ENCODE data around the gene PLAC8.
A peak's percentile ranks its signal among the peaks of the same experiment; 100 is the strongest.
"Not testable (repeated sequence)": the region's sequence is repeated elsewhere in the genome, so short reads cannot be mapped to it uniquely, and the experiment has no call there.

Gene PLAC8

DNA sequence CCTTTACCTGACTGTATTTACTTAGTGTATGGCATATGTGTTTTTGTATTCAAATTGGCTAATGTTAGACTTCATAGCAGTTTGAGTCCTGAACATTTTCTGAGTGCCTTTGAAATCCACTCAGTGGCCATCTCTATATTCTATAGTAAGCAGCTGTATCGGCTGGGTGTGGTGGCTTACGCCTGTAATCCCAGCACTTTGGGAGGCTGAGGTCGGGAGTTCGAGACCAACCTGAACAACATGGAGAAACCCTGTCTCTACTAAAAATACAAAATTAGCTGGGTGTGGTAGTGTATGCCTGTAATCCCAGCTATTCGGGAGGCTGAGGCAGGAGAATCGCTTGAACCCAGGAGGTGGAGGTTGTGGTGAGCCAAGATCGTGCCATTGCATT lies 2.8 kb downstream of the PLAC8 start:
- not testable (repeated sequence) for DNase-seq

DNA sequence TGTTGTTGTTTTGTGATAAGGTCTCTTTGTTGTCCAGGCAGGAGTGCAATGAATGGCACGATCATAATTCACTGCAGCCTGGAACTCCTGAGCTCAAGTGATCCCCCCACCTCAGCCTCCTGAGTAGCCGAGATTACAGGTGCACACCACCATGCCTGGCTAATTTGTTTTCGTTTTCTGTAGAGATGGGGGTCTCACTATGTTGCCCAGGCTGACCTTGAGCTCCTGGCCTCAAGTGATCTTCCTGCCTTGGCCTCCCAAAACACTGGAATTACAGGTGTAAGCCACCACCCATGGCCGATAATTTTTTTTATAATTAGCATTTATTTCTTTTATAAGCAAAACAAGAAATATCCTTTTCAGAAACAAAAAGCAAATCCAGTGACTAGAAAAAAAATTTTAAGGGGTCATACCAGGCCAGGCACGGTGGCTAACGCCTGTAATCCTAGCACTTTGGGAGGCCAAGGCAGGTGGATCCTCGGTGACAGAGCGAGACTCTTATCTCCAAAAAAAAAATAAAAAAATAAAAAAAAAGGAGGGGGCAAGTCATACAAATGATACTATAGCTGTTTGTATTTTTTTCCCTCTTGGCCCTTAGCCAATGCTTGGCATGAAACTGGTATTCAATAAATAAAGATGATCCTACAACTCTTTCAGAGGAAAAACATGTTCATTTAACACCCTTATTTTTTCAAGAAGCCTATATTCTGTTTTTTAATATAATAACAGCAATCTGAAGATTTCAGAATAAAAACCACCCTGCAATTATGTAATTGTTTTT lies 3.4 kb downstream of the PLAC8 start:
- no peak for DNase-seq

DNA sequence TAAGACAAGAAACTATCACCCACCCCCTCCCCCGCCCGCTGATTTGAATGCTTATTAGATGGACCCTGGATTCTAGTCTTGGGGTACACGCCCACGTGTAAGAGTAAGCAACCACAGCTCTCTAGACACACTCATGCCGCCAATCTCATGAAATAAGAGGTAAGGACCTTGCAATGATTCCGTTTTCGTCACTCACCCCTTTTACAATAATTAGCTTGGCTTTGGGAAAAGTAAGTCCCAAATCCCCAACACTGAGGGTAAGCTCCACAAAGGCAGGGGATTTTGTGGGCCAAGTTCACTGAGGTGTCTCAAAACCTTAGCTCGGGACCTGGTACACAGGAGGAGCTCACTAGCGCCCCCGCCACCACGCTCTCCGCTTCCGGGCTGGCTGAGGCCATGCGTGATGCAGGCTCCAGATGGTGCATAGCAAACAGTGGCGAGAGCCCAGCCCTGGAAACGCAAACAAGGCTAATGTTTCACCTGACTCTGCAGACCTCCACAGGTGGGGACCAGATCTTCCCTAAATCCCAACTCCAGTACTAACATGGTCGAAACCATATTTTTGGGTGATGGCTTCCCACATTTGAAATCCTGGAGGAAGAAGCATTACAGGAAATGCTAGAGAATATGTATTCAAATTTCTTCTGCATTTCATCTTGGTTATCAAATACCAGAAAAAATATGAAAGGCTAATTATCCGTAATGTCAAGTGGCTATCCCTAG lies 4.1 kb downstream of the PLAC8 start:
- peak; percentile 70 for DNase-seq

DNA sequence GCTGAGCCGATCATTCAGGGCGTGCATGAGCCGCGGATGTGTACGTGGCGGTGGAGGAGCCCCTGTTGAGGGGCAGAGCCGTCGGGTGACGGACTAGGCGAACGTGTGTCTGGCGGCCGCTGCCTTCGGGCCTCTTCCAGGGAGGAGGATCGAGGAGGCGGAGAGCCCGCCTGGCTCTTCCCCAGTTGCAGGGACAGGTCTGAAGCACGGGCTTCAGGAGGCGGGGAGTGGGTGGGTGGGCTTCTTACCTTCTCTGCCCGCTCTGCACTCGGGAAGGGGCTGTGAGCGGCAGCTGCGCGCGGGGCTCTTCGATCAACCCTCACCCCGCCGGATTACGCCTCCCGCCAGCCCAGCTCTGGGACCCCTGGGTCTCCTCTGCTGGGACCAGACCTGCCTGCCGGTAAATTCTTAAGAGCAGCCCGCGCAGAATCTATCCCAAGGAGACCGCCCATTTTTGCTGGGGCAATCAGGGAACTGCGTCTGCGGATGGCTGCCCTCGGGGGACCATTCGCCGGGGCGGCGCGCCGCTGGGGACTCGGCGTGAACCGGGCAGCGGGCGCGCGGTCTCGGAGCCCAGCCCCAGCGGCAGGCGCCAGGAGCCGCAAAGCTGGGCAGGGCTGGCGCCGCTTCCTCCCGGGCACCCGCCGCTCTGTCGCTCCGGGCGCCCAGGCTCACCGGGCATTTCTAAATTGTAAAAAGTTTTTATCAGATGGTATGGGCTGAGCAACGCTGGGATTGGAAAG lies 4.9 kb downstream of the PLAC8 start:
- no peak for DNase-seq

DNA sequence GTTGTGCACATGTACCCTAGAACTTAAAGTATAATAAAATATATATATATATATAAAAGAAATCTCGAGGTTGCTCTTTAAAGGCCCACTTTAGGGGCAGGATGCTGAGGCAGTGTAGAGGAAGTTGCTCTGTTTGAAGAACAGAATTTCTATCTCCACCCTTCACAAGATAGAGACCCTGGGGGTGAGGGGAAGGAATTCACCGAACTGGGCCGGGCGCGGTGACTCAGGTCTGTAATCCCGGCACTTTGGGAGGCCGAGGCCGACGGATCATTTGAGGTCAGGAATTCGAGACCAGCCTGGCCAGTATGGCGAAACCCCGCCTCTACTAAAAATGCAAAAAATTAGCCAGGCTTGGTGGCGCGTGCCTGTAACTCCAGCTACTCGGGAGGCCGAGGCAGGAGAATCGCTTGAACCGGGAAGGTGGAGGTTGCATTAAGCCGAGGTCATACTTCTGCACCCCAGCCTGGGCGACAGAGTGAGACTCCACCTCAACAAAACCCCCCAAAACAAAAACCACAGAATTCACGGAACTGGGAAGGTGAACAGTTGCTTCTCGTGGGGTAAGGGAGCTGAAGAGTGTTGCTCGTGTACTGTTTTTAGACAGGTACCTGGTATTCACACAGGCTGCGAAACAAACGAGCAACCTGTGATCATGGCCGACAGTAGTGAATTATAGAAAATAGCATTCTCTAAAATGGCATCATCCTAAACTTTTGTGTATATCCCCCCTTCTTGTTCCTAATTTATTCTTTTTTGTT lies 6.2 kb downstream of the PLAC8 start:
- no peak for DNase-seq

DNA sequence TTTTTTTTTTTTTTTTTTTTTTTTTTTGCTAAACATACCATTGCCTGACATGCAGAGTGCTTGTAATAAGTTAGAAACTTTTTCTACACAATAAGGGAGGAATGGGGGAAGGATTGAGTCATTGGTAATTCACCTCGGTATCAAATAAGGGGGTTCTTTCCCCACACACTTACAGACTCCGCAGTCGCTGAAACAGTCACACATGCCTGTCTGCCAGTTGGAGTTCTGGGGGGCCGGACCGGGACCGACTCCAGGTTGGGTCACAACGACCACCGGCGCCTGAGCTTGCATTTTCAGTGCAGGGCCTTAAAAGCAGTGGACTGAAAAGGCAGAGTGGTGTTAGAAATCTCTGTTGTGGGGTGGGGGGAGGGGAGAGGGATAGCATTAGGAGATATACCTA lies 6.9 kb downstream of the PLAC8 start:
- DNase-seq: no peak

DNA sequence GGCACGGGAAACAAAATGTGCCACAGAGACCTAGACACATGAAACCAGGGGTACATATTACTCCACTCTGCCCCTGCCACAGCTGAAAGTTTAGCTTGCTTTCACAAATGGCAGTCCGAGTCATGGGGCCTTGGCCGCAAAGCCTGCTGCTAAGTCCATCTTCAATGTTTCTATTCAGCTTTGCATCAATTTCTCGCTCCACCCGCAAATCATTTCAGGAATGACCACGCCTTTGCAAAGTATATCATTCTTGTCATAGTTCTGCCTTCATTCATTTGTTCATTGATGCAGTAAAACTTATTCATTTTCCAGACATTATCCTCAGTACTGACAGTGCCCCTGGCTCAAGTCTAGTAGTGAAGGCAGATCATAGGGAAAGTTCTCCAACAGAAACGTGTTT lies 9.5 kb downstream of the PLAC8 start:
- no peak for DNase-seq

DNA sequence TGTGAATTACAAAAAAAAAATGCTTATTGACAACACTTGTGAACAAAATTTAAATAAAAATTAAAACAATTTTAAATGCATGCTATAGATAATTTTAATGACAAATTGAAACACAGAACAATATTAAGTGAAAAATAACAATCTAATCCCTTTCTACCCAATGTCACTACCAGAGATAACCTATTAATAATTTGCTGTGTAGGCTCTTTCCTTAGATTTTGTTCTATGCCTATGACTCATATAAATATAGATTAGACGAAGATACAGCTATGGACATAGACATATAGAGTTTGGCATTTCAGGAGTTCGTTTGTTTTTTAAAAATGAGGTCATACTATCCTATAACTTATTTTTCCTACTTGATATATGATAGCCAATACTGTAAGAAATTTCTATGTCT lies 18.1 kb downstream of the PLAC8 start:
- no peak for DNase-seq

DNA sequence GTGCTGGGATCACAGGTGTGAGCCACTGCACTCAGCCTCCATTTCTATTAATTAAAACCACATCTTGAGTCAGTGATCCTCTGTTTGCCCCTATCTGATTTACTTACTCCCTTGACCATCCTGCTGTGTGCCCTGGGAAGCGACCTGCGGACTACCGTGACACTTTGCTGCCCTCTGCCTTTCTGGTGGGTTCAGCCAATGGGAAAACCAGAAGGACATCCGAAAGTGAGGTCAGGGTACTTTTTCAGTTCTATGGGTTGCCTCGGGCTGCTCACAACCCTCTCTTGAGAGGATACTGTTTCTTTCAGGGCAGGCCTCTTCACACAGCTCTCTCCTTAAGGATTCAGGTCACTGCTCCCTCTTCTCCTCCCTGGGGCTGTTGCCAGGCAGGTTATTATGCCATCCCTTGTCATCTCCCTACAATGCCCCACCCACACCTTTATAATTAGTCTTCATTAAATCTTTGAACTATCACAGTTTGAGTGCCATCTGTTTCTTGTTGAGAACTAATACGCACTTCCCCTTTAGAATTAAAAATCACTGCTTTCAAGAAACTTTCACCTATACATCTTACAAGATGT lies 21.4 kb downstream of the PLAC8 start:
- no peak for DNase-seq

DNA sequence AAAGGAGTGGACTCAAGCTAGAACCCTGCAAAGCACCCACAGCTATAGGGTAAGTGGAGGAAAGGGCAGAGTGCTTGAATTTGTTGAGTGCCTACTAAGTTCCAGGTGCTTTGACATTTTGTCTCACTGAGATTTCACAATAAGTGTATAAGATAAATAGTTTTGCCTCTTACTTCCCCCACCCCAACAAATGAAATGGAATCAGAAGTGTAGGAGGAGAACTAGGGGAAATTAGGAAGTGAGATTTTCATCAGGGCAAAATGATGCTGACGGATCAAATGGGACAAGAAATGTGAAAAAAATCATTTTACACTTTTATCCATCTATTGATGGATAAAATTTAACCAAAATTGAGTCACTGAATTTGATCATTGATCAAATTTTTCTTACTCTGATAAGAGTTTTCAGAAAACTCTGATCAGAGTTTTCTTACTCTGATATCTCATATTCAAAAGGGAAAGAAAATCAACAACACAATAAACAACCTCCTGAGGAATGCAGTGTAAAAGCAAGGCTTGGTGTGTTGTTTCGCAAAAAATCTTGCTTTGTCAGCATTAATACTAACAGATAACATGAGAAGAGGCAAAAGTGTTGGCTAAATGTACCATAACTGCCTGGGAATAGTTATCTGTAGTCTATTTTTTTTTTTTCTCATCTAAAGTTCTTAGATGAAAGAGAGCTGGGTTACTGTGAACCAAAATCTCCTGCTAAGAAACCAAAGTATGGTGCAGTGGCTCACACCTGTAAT lies 24.9 kb downstream of the PLAC8 start:
- DNase-seq: no peak

DNA sequence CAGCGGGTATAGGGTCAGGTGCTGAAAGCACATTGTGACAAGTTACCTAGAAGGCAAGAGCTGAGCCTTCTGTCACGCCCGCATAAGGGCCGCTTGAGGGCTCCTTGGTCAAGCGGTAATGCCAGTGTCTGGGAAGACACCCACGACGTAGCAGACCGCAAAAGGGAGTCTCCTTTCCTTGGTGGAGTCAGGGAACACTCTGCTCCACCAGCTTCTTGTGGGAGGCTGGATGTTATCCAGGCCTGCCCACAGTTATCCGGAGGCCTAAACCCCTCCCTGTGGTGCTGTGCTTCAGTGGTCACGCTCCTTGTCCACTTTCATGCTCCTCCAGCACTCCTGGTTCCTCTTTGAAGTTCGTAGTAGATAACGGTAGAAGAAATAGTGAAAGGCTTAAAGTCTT lies 29.6 kb downstream of the PLAC8 start:
- DNase-seq: not testable (repeated sequence)

DNA sequence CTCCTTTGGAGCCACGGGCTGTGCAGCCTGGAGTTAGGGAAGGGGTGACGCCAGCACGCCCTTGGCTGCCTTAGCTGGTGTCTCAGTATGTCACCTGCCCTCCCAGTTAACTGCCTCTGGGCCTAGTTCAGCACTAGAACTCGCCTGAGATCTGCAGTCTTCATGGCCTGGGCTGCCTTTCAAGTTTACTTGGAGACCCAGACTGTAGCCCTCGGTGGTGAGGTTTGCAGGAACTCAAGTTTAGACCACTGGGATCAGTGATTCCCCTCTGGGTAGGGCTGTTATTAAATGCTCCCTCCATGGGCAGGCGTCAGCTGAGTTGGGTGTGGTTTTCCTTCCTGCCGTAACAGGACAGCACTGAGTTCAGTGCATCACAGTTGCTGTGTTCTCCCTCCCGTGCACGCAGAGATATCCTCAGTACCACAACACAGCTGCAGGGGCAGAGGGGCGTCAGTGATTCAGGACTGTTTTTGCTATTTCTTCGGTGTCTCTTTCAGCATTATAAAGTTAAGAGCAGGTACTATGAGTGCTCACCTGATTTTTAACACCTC lies 30.5 kb downstream of the PLAC8 start:
- DNase-seq: no peak

DNA sequence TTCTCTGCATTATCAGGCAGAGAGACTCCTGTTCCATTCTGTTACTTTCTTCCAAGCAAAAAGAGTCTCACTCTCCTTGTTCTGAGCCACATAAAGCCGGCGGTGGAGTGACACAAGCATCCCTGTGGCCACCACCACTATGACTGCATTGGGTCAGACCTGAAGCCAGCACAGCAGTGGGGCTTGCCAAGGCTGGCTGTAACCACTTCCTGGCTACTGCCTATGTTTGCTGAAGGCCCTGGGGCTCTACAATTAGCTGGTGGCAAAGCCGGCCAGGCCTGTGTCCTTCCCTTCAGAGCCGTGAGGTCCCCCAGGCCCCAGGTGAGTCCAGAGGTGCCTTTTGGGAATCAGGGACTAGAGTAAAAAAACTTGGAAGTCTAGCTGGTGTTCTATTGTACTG lies 31.8 kb downstream of the PLAC8 start:
- no peak for DNase-seq

DNA sequence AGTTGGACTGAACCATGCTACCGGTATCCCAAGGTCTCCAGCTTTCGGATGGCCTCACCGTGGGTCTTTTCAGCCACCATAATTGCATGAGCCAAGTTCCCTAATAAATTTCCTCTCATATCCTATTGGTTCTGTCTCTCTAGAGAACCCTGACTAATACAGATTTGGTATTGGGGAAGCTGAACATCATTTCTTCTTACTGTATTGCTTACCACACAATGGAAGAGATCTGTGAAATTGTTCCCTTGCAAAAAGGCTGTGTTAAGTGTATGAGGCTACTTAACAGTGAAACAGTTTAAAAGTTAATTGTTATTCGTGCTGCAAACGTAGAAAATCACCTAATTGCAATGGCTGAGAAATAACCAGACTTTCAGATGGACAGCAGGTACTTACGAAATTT lies 34.0 kb downstream of the PLAC8 start:
- DNase-seq: no peak

DNA sequence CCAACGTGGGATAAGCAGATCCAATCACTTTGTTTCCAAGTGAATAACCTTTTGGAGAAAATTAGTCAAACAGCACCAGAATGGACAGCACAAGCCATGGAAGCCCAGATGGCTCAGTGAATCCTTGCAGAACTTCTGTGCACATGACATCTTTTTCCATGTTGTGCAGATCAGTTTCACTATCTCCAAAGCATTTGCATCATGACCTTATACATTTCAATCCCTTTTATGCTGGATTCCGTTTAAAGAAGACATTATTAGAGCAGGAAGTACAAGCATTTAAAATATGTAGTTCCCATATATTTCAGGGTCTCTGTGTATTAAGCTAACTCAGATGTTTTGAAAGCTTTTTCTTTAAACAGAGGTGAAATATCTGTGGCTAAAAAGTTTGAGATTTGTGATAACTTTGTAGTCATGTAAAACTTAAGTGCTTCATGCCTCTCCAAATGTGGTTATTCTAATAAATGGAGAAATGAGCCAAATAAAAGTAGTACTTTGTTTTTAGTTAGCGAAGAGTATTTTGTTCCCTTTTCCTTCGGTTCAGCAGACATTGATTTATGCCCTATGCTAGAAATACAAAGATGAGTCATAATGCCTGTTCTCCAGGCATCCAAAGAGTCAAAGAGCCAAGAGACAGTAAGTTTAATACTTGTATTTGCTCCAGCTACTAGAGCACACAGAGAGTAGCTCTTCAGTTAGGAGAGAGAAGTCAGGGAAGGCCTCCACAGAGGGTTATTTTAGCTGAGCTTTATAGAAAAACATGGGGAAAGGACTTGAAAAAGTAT lies 39.0 kb downstream of the PLAC8 start:
- no peak for DNase-seq

DNA sequence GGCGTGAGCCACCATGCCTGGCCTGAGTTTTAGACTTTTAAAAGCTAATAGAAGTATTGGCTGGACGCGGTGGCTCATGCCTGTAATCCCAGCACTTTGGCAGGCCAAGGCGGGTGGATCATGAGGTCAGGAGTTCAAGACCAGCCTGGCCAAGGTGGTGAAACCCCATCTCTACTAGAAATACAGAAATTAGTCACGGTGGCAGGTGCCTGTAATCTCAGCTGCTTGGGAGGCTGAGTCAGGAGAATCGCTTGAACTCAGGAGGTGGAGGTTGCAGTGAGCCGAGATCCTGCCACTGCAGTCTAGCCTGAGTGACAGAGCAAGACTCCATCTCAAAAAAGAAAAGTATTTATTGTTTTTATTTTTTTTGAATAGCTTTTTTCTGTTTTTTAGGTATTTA lies 39.7 kb downstream of the PLAC8 start:
- not testable (repeated sequence) for DNase-seq

DNA sequence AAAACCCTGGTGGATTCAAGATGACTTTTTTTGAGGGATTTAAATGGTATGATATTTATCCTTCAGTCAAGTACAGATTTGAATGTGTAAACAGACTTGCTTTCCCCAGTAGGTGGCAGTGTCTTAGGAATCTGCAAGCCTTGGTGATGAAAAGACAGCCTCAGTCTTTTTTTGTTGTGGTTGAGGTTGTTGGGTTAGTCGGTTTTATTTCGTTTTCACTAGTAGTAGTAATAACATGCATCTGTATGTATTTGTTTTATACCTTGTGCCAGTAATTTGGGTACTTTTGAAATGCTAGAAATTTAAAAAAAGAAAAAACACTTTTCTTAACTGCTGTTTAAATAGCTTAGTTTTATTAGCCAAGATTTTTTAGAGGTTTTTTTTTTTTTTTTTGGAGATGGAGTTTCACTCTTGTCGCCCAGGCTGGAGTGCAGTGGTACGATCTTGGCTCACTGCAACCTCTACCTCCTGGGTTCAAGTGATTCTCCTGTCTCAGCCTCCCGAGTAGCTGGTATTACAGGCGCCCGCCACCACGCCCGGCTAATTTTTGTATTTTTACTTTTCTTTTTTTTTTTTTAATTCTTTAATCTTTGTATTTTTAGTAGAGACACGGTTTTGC lies 40.3 kb downstream of the PLAC8 start:
- peak; percentile 5 for DNase-seq

DNA sequence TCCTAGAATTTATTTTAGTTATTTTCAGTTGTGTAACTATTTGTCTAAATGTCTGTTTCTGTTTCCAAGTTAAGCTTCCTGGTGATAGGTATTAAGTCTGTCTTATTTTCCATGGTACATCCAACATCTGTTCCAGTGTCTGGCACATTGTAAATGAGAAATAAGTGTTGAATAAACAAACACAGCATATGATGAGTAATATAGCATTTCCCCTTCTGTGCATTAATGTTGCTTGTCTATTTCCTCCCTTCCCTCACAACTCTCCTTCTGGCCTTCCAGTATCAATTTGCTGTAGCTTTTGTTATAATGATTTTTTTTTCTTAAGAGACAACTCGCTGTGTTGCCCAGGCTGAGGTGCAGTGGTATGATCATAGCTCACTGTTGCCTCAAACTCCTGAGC lies 43.4 kb downstream of the PLAC8 start:
- no peak for DNase-seq

DNA sequence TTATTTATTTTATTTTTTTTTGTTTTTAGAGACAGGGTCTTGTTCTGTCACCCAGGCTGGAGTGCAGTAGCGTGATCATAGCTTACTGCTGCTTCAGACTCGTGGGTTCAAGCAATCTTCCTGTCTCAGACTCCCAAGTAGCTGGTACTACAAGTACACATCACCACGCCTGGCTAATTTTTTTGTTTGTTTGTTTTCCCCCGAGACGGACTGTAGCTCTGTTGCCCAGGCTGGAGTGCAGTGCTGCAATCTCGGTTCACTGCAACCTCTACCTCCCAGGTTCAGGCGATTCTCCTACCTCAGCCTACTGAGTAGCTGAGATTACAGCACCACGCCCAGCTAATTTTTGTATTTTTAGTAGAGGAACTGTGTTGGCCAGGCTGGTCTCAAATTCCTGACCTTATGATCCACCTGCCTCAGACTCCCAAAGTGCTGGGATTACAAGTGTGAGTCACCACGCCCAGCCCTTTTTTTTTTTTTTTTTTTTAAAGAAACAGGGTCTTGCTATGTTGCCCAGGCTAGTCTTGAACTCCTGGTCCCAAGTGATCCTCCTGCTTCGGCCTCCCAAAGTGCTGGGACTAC lies 47.4 kb downstream of the PLAC8 start:
- no peak for DNase-seq

DNA sequence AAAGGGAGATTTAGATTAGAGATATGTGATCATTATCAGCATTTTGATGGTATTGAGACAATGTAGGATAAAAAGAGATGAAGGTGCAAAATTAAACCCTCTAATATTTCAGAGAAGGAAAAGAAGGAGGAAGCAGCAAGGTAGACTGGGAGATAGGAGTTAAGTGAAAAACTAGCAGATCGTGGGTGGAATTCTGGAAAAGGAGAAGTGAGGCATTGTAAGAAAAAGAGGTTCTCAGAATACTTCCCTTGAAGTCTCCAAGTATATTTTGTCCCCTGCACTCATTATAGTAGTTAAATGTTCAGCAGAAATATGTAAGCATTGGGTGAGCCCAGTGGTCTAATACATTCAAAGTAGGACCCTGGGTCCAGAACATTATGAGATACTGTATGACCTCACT lies 49.3 kb downstream of the PLAC8 start:
- no peak for DNase-seq

Data from NCI-H1417 treated with DMSO at 0.1 percent for 48 hours (cell line).